ENCODE results near the gene PEX10. TPM values are rescaled to one million over a fixed set of nuclear protein-coding genes. Genes with fewer than 3 reads are reported as not detected.

The PEX10 gene
- total and polyA plus RNA-seq, 2 of the 8 experiments (the other 6 are each of a cell fraction or from before 2014, with no cell fraction given) = 24.3 to 26.9 TPM

DNA sequence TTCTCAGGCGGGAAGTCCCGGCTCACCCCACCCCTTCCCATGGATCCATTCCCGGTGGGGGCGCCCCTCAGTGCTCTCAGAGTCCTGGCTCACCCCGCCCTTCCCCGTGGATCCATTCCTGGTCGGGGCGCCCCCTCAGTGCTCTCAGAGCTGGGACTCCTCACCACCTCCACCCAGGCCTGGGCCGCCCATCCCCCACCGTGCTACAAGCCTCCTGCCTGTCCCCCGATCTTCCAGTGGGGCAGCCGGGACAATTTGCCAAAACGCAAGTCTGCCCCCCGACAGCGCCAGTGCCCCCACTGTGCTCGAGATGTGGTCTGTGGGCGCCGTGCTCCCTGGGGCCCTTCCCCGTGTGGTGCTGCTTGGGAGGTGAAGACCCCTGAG lies 40.6 kb upstream of the PEX10 start:
- H3K14ac ChIP-seq (ENCODE audit: insufficient read length) = no peak overlapping the region
- H2BK15ac ChIP-seq (ENCODE audit: low read length) = no peak overlapping the region
- H3K56ac ChIP-seq (replicated peaks; ENCODE audit: insufficient read length, low read depth, low read length) = no peak overlapping the region
- DNase-seq (ENCODE audit: low read depth in 1 of 2, low spot score in 2 of 2) (no peak), FAIRE-seq (no peak)
- H3K4me3 ChIP-seq (ENCODE audit: extremely low read depth in 1 of 4, insufficient read depth in 2 of 4, low read depth in 3 of 4, low read length in 4 of 4) = no peak overlapping the region
- no peaks in the 10 kb centered on the region for H3K36me3 ChIP-seq (ENCODE audit: control insufficient read depth in 2 of 4, insufficient read depth in 4 of 4, low read length in 3 of 4)
- H4K5ac ChIP-seq (ENCODE audit: insufficient read length, low read depth, low read length) = no peak overlapping the region
- H3K4ac ChIP-seq (replicated peaks; ENCODE audit: insufficient read length, low read depth, low read length) = no peak overlapping the region
- H3K9ac ChIP-seq (replicated peaks in 1 of 4; ENCODE audit: extremely low read depth in 1 of 4, low read depth in 3 of 4, low read length in 3 of 4) = no peak overlapping the region
- no peak overlapping the region for H2BK20ac ChIP-seq (ENCODE audit: low read length)
- H4K91ac ChIP-seq (replicated peaks; ENCODE audit: insufficient read length, low read length) = no peak overlapping the region
- H3K23ac ChIP-seq (ENCODE audit: insufficient read length) = no peak overlapping the region
- no peaks in the 10 kb centered on the region; a peak in 1 of 7 replicates for H3K27me3 ChIP-seq (replicated peaks in 1 of 4; ENCODE audit: control insufficient read depth in 3 of 4, extremely low read depth in 1 of 4, insufficient read depth in 3 of 4, low read length in 3 of 4)
- H3K4me1 ChIP-seq (replicated peaks in 1 of 4; ENCODE audit: control insufficient read depth in 3 of 4, insufficient read depth in 4 of 4, low read length in 3 of 4) = peaks cover 0 to 6% (median 4%) of the 10 kb centered on the region in 4 experiments; a peak in 4 of 7 replicates
- H3K79me1 ChIP-seq (ENCODE audit: low read depth, low read length) = no peaks in the 10 kb centered on the region
- no peak overlapping the region for H2AK5ac ChIP-seq (ENCODE audit: low read depth, low read length)
- no peak overlapping the region for H2BK12ac ChIP-seq (ENCODE audit: low read depth, low read length)
- H3K18ac ChIP-seq (ENCODE audit: extremely low read depth, low read length) = no peak overlapping the region
- no peak overlapping the region for H2AFZ ChIP-seq (ENCODE audit: low read length)
- no peaks in the 10 kb centered on the region for H3K79me2 ChIP-seq (ENCODE audit: control insufficient read depth in 1 of 2, insufficient read depth in 2 of 2, low read length in 2 of 2)
- 85% methylated on average over 11 of the region's 19 CpGs; no CpG with 5 or more reads in 1 of the 2 experiments for WGBS, 2 experiments (ENCODE audit: extremely low coverage in 1 of 2, insufficient coverage in 1 of 2, insufficient read length in 1 of 2, insufficient replicate concordance in 2 of 2, low coverage in 1 of 2, low lambda C conversion rate in 2 of 2, missing lambda C conversion rate in 1 of 2)
- CTCF ChIA-PET (ENCODE audit: partially characterized antibody) = interaction anchor here (0.6 to 1.4 kb wide), 5 partner anchors 8 to 1166 kb away, joined by 3 to 4 read pairs (median 3); no protein-coding TSS in a partner anchor
- no peak overlapping the region for H2BK120ac ChIP-seq (replicated peaks; ENCODE audit: low read depth, low read length)
- no peak overlapping the region for H2BK5ac ChIP-seq (ENCODE audit: low read depth, low read length)
- H3K9me3 ChIP-seq (ENCODE audit: insufficient read depth in 2 of 2, low read depth in 1 of 2, low read length in 1 of 2) = no peaks in the 10 kb centered on the region
- no peak overlapping the region for H3K27ac ChIP-seq (ENCODE audit: low read depth, low read length)
- no peaks in the 10 kb centered on the region for H3K23me2 ChIP-seq (ENCODE audit: low read depth, low read length)
- no peak overlapping the region; the same call in 1 of the 2 replicates for H4K8ac ChIP-seq (ENCODE audit: extremely low read depth, insufficient read depth, low read length)
- POLR2A ChIA-PET (ENCODE audit: partially characterized antibody) = interaction anchor here (0.9 kb wide), 1 partner anchor 33 kb away, joined by 3 read pairs; no protein-coding TSS in a partner anchor
- no peak overlapping the region for H3K4me2 ChIP-seq (ENCODE audit: insufficient read depth in 1 of 2, low read depth in 2 of 2, low read length in 2 of 2)
- H4K20me1 ChIP-seq (replicated peaks in 1 of 2; ENCODE audit: control insufficient read depth in 1 of 2, insufficient read depth in 2 of 2, low read length in 2 of 2) = peaks cover 0 to 1% of the 10 kb centered on the region in 2 experiments
- TF ChIP-seq JUND (IDR thresholded peaks at IDR 0.05; ENCODE audit: low read length) (no peak), EP300 (IDR thresholded peaks at IDR 0.05; ENCODE audit: borderline replicate concordance in 1 of 2, low read depth in 2 of 2, low read length in 2 of 2) (no peak), POU5F1 (IDR thresholded peaks at IDR 0.05; ENCODE audit: low read depth, low read length) (no peak), FOSL1 (IDR thresholded peaks at IDR 0.05; ENCODE audit: insufficient read depth, low read depth, low read length) (no peak), SIX5 (IDR thresholded peaks at IDR 0.05; ENCODE audit: low read depth, low read length) (no peak), CREB1 (IDR thresholded peaks at IDR 0.05) (no peak), POLR2AphosphoS5 (IDR thresholded peaks at IDR 0.05; ENCODE audit: low read depth, low read length) (no peak), SIN3A (conservative IDR thresholded peaks at IDR 0.05 in 1 of 2, IDR thresholded peaks at IDR 0.05 in 1 of 2; ENCODE audit: low read depth in 1 of 2, low read length in 2 of 2) (no peak), EZH2 (IDR thresholded peaks at IDR 0.05; ENCODE audit: low read depth, low read length, severe bottlenecking) (no peak), RXRA (IDR thresholded peaks at IDR 0.05; ENCODE audit: insufficient read depth, low read depth, low read length) (no peak), TAF1 (IDR thresholded peaks at IDR 0.05; ENCODE audit: low read depth, low read length) (no peak)
- TF ChIP-seq, protein P1, sequence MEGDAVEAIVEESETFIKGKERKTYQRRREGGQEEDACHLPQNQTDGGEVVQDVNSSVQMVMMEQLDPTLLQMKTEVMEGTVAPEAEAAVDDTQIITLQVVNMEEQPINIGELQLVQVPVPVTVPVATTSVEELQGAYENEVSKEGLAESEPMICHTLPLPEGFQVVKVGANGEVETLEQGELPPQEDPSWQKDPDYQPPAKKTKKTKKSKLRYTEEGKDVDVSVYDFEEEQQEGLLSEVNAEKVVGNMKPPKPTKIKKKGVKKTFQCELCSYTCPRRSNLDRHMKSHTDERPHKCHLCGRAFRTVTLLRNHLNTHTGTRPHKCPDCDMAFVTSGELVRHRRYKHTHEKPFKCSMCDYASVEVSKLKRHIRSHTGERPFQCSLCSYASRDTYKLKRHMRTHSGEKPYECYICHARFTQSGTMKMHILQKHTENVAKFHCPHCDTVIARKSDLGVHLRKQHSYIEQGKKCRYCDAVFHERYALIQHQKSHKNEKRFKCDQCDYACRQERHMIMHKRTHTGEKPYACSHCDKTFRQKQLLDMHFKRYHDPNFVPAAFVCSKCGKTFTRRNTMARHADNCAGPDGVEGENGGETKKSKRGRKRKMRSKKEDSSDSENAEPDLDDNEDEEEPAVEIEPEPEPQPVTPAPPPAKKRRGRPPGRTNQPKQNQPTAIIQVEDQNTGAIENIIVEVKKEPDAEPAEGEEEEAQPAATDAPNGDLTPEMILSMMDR (IDR thresholded peaks at IDR 0.05; ENCODE audit: control extremely low read depth in 1 of 3, insufficient read depth in 1 of 3, low read depth in 1 of 3, low read length in 3 of 3) = no peak

All from H1 (cell line).